Stomach (tissue), 4 donors: Measurements from ENCODE around the gene PCDHGB4.

Experiments
- EP300 ChIP-seq: sonication (generic); formaldehyde crosslinking; IDR thresholded peaks from one replicate; pipeline ENCODE4 v1.6.1; 2017; ENCODE audit warnings: antibody characterized with exemption
- POLR2A ChIP-seq, 4 donors: fragments of 450-650 bp; IDR thresholded peaks; one replicate each; pipeline ENCODE4 v1.6.1; 2016; ENCODE audit warnings: antibody characterized with exemption in 4 of 4, control low read depth in 2 of 4, mild to moderate bottlenecking in 1 of 4, moderate library complexity in 1 of 4
- POLR2AphosphoS5 ChIP-seq, 3 donors: sonication (generic); formaldehyde crosslinking; IDR thresholded peaks; one replicate each; pipeline ENCODE4 v1.6.1; 2016; ENCODE audit warnings: antibody characterized with exemption in 3 of 3
- TF ChIP-seq, protein P1 (sequence below), 7 experiments: fragments of 450-650 bp in 4 of 7; fragments of 200-600 bp in 3 of 7; sonication (generic) in 3 of 7; IDR thresholded peaks; one replicate each; pipeline ENCODE4 v1.5.1; 2016 to 2019; ENCODE audit warnings: antibody characterized with exemption in 7 of 7, control low read depth in 2 of 7, mild to moderate bottlenecking in 1 of 7

DNA sequence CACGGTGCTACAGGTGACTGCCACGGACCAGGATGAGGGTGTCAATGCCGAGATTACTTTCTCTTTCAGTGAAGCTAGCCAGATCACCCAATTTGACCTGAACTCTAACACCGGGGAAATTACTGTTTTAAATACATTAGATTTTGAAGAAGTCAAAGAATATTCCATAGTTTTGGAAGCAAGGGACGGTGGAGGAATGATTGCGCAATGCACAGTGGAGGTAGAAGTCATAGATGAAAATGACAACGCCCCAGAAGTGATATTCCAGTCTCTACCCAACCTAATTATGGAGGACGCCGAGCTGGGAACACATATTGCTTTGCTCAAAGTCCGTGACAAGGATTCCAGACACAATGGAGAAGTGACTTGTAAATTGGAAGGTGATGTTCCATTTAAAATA, 1.2 kb downstream of the PCDHGB4 start:
- TF ChIP-seq POLR2AphosphoS5 (IDR thresholded peaks at IDR 0.05) (no peak), POLR2A (IDR thresholded peaks at IDR 0.05) (no peak), EP300 (no peak)
- TF ChIP-seq, protein P1, sequence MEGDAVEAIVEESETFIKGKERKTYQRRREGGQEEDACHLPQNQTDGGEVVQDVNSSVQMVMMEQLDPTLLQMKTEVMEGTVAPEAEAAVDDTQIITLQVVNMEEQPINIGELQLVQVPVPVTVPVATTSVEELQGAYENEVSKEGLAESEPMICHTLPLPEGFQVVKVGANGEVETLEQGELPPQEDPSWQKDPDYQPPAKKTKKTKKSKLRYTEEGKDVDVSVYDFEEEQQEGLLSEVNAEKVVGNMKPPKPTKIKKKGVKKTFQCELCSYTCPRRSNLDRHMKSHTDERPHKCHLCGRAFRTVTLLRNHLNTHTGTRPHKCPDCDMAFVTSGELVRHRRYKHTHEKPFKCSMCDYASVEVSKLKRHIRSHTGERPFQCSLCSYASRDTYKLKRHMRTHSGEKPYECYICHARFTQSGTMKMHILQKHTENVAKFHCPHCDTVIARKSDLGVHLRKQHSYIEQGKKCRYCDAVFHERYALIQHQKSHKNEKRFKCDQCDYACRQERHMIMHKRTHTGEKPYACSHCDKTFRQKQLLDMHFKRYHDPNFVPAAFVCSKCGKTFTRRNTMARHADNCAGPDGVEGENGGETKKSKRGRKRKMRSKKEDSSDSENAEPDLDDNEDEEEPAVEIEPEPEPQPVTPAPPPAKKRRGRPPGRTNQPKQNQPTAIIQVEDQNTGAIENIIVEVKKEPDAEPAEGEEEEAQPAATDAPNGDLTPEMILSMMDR (IDR thresholded peaks at IDR 0.05) = no peak
